ENCODE results near the gene GNG4.
"Not testable (repeated sequence)": the region's sequence is repeated elsewhere in the genome, so short reads cannot be mapped to it uniquely, and the experiment has no call there.

GNG4 gene

GRCh38 chr1:235628316-235629005 is 21.1 kb downstream of the GNG4 start:
- no peak for DNase-seq (ENCODE audit: low spot score)

GRCh38 chr1:235625831-235626230 is 23.8 kb downstream of the GNG4 start:
- no peak for DNase-seq (ENCODE audit: low spot score)

GRCh38 chr1:235625340-235625739 is 24.2 kb downstream of the GNG4 start:
- no peak for DNase-seq (ENCODE audit: low spot score)

GRCh38 chr1:235624721-235625333 is 24.8 kb downstream of the GNG4 start:
- DNase-seq (ENCODE audit: low spot score), result no peak

- DNase-seq (ENCODE audit: low spot score), result no peak
Observed at GRCh38 chr1:235622936-235623779, 26.4 kb downstream of the GNG4 start.

- not testable (repeated sequence) for DNase-seq (ENCODE audit: low spot score)
Observed at GRCh38 chr1:235619149-235619548, 30.4 kb downstream of the GNG4 start.

- no peak for DNase-seq (ENCODE audit: low spot score)
Observed at GRCh38 chr1:235617808-235618207, 31.8 kb downstream of the GNG4 start.

GRCh38 chr1:235617140-235617539 is 32.4 kb downstream of the GNG4 start:
- no peak for DNase-seq (ENCODE audit: low spot score)

- DNase-seq (ENCODE audit: low spot score), result no peak
Observed at GRCh38 chr1:235614442-235614954, 35.1 kb downstream of the GNG4 start.

GRCh38 chr1:235613602-235614001 is 36.0 kb downstream of the GNG4 start:
- no peak for DNase-seq (ENCODE audit: low spot score)

- no peak for DNase-seq (ENCODE audit: low spot score)
Observed at GRCh38 chr1:235612761-235613160, 36.8 kb downstream of the GNG4 start.

GRCh38 chr1:235610157-235610556 is 39.4 kb downstream of the GNG4 start:
- no peak for DNase-seq (ENCODE audit: low spot score)

GRCh38 chr1:235608278-235608677 is 41.3 kb downstream of the GNG4 start:
- no peak for DNase-seq (ENCODE audit: low spot score)

- DNase-seq (ENCODE audit: low spot score), result no peak
Observed at GRCh38 chr1:235607284-235607683, 42.3 kb downstream of the GNG4 start.

- DNase-seq (ENCODE audit: low spot score), result no peak
Observed at GRCh38 chr1:235601104-235601503, 48.5 kb downstream of the GNG4 start.

- no peak for DNase-seq (ENCODE audit: low spot score)
Observed at GRCh38 chr1:235599536-235599935, 50.0 kb downstream of the GNG4 start.

GRCh38 chr1:235597867-235598553 is 51.6 kb downstream of the GNG4 start:
- no peak for DNase-seq (ENCODE audit: low spot score)

GRCh38 chr1:235595079-235595478 is 54.5 kb downstream of the GNG4 start:
- no peak for DNase-seq (ENCODE audit: low spot score)

- not testable (repeated sequence) for DNase-seq (ENCODE audit: low spot score)
Observed at GRCh38 chr1:235594281-235594895, 55.2 kb downstream of the GNG4 start.

- no peak for DNase-seq (ENCODE audit: low spot score)
Observed at GRCh38 chr1:235588916-235589515, 60.6 kb downstream of the GNG4 start.

- no peak for DNase-seq (ENCODE audit: low spot score)
Observed at GRCh38 chr1:235588156-235588555, 61.4 kb downstream of the GNG4 start.
